NT2/D1 (cell line): Measurements from ENCODE around the gene TLX2.
"Not testable (repeated sequence)": the region's sequence is repeated elsewhere in the genome, so short reads cannot be mapped to it uniquely, and the experiment has no call there.

Source experiments
- DNase-seq: peaks from one replicate; pipeline ENCODE4 v3.0.0-alpha.2; 2011; ENCODE audit warnings: low read depth, low spot score
- H3K27me3 ChIP-seq: 2 replicates; pipeline ENCODE4 v1.6.0; 2011; ENCODE audit warnings: mild to moderate bottlenecking; ENCODE audit not compliant: insufficient read length, insufficient read depth
- H3K36me3 ChIP-seq: 2 replicates; pipeline ENCODE4 v1.6.1; 2011; ENCODE audit warnings: mild to moderate bottlenecking, low read length, mixed read lengths; ENCODE audit not compliant: insufficient read depth, insufficient read length
- H3K4me1 ChIP-seq: 2 replicates; pipeline ENCODE4 v1.5.1; 2011; ENCODE audit not compliant: insufficient read depth, insufficient read length
- H3K4me3 ChIP-seq: 2 replicates; pipeline ENCODE4 v1.5.1; 2011; ENCODE audit warnings: low read depth; ENCODE audit not compliant: insufficient read length
- H3K9ac ChIP-seq: 2 replicates; pipeline ENCODE4 v1.6.0; 2011; ENCODE audit warnings: low read depth; ENCODE audit not compliant: insufficient read length
- H3K9me3 ChIP-seq: 2 replicates; pipeline ENCODE4 v1.5.1; 2011; ENCODE audit warnings: mild to moderate bottlenecking, low read length; ENCODE audit not compliant: insufficient read depth
- SUZ12 ChIP-seq: IDR thresholded peaks from 2 replicates; pipeline ENCODE4 v1.6.1; 2011; ENCODE audit not compliant: insufficient read length, insufficient read depth; ENCODE audit errors: extremely low read depth
- YY1 ChIP-seq: IDR thresholded peaks from 2 replicates; pipeline ENCODE4 v1.6.1; 2011; ENCODE audit not compliant: insufficient read length, insufficient read depth
- ZNF274 ChIP-seq: IDR thresholded peaks from 2 replicates; pipeline ENCODE4 v1.6.1; 2011; ENCODE audit warnings: mild to moderate bottlenecking, low read depth, low read length

The TLX2 gene

GRCh38 chr2:74514368-74515270 is at the start of gene TLX2:
TSS of gene TLX2 (plus strand) at chr2:74514450. CDS start at chr2:74514807, 357 bp downstream.
- H3K9ac ChIP-seq = peak within 1 kb of the TSS; percentile 59
- no peak for TF ChIP-seq SUZ12
- TF ChIP-seq ZNF274 = no peak
- TF ChIP-seq YY1 = no peak
- H3K4me3 ChIP-seq = peak within 1 kb of the TSS; percentile 45
- no peaks in the 10 kb centered on the region for H3K36me3 ChIP-seq
- H3K4me1 ChIP-seq = no peaks in the 10 kb centered on the region
- no peak for DNase-seq
- no peaks in the 10 kb centered on the region for H3K9me3 ChIP-seq
- H3K27me3 ChIP-seq = peaks cover 71% of the 10 kb centered on the region

- H3K36me3 ChIP-seq = peaks cover 17% of the 10 kb centered on the region
- H3K27me3 ChIP-seq, H3K4me1 ChIP-seq, DNase-seq, H3K9me3 ChIP-seq, H3K4me3 ChIP-seq, H3K9ac ChIP-seq: not testable (repeated sequence)
These were observed 43.5 kb upstream of the TLX2 start for GRCh38 chr2:74470742-74471141.

DNA sequence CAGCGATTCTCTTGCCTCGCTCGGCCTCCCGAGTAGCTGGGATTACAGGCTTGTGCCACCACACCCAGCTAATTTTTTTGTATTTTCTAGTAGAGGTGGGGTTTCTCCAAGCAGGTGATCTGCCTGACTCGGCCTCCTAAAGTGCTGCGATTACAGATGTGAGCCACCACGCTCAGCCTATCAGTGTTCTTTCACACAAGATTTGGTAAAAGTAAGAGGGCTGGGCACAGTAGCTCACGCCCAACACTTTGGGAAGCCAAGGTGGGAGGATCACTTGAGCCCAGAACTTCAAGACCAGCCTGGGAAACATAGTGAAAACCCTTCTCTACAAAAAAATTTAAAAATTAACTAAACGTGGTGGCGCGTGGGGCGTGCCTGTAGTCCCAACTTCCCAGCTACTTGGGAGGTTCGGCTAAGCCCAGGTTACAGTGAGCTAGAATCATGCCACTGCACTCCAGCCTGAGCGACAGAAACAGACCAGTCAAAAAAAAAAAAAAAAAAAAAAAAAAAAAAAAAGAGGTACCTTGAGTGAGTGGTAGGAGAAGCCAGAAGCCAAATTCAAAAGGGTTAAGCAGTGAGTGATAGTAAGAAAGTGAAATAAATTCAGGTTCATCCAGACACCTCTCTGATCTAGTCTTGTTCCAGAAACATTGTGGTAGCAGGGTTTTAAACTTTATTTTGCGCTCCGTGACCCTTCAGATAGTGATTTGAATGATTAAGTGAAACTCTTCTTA is 42.8 kb upstream of the TLX2 start:
- TF ChIP-seq YY1 (no peak), ZNF274 (no peak), SUZ12 (no peak)
- no peaks in the 10 kb centered on the region for H3K4me1 ChIP-seq
- no peak for DNase-seq
- no peaks in the 10 kb centered on the region for H3K27me3 ChIP-seq
- peak overlapping the region; percentile 99 for H3K9ac ChIP-seq
- H3K9me3 ChIP-seq = no peaks in the 10 kb centered on the region
- peaks cover 23% of the 10 kb centered on the region for H3K36me3 ChIP-seq
- H3K4me3 ChIP-seq = peak overlapping the region; percentile 92

GRCh38 chr2:74472086-74472944 is 41.9 kb upstream of the TLX2 start, which contains the start of gene MRPL53:
TSS of gene MRPL53 (minus strand) at chr2:74472680. CDS start at chr2:74472660, 20 bp downstream.
- no peaks in the 10 kb centered on the region for H3K9me3 ChIP-seq
- H3K4me1 ChIP-seq = no peaks in the 10 kb centered on the region
- H3K36me3 ChIP-seq = peaks cover 31% of the 10 kb centered on the region
- peak within 1 kb of the TSS; percentile 92 for H3K4me3 ChIP-seq
- peak; percentile 92 for DNase-seq
- TF ChIP-seq YY1 (peak; percentile 74), SUZ12 (no peak)
- H3K9ac ChIP-seq = peak within 1 kb of the TSS; percentile 99
- no peaks in the 10 kb centered on the region for H3K27me3 ChIP-seq

- H3K9me3 ChIP-seq = no peaks in the 10 kb centered on the region
- peak overlapping the region; percentile 92 for H3K4me3 ChIP-seq
- H3K4me1 ChIP-seq = no peaks in the 10 kb centered on the region
- TF ChIP-seq YY1 (no peak), SUZ12 (no peak), ZNF274 (no peak)
- H3K9ac ChIP-seq = peak overlapping the region; percentile 99
- H3K27me3 ChIP-seq = no peaks in the 10 kb centered on the region
- no peak for DNase-seq
- H3K36me3 ChIP-seq = peaks cover 36% of the 10 kb centered on the region
These were observed 41.3 kb upstream of the TLX2 start for GRCh38 chr2:74472945-74473258.

GRCh38 chr2:74474481-74474880 is 39.8 kb upstream of the TLX2 start:
- Histone ChIP-seq H3K9ac (no peak overlapping the region), H3K36me3 (peaks cover 46% of the 10 kb centered on the region), H3K4me1 (no peaks in the 10 kb centered on the region), H3K9me3 (no peaks in the 10 kb centered on the region), H3K4me3 (no peak overlapping the region), H3K27me3 (no peaks in the 10 kb centered on the region)
- TF ChIP-seq ZNF274 (no peak), SUZ12 (no peak), YY1 (no peak)
- DNase-seq = no peak

DNA sequence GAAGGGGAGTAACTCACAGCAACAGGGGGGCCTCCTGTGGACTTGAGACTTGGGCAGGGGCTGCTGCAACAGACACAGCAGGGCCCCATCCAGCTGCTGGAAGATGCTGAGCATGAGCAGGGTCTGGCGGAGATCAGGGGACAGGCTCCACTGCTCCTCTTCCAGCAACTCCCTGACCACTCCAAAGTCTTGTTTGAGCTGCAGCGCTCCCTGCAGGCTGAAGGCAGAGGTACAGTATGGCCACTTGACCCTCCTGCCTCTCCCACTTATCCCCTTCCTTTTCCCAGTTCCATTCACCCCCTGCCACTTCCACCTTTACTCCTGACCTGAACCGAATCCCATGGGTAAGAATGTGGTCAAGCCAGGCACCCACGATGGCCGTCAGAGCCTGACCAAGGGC is 39.4 kb upstream of the TLX2 start:
- Histone ChIP-seq H3K36me3 (peaks cover 50% of the 10 kb centered on the region), H3K27me3 (no peaks in the 10 kb centered on the region), H3K9me3 (no peaks in the 10 kb centered on the region), H3K9ac (no peak overlapping the region), H3K4me3 (no peak overlapping the region), H3K4me1 (no peaks in the 10 kb centered on the region)
- DNase-seq = no peak
- TF ChIP-seq SUZ12 (no peak), ZNF274 (no peak), YY1 (no peak)
